CD8-positive, alpha-beta memory T cell (primary cell): ENCODE measurements around the gene NDUFB2. TPM values are rescaled to one million over a fixed set of nuclear protein-coding genes. Genes with fewer than 3 reads are reported as not detected.
"Not testable (repeated sequence)": the region's sequence is repeated elsewhere in the genome, so short reads cannot be mapped to it uniquely, and the experiment has no call there.

Experiments
- CTCF ChIA-PET: fragments of 350-600 bp; sonication (Branson Sonifier 250); formaldehyde crosslinking; loops from one replicate; lab custom pipeline; 2021; ENCODE audit warnings: antibody characterized with exemption; lab: Charles Lee
- POLR2A ChIA-PET: fragments of 350-600 bp; sonication (Branson Sonifier 250); formaldehyde crosslinking; loops from one replicate; lab custom pipeline; 2021; ENCODE audit warnings: antibody characterized with exemption; lab: Charles Lee
- DNase-seq, 5 donors: peaks; one replicate each; pipeline versions ENCODE4 v3.0.0 to v3.0.0-alpha.2; 2020 to 2022; ENCODE audit warnings: mixed read lengths in 1 of 5
- H3K27ac ChIP-seq: one replicate; pipeline ENCODE4 v1.7.0; 2013; ENCODE audit warnings: low read depth, mild to moderate bottlenecking, low read length, moderate library complexity
- H3K27me3 ChIP-seq: 2 replicates; pipeline ENCODE4 v1.7.0; 2013; ENCODE audit warnings: low read length, mild to moderate bottlenecking; ENCODE audit not compliant: insufficient read depth, poor library complexity, severe bottlenecking
- H3K36me3 ChIP-seq: 2 replicates; pipeline ENCODE4 v1.7.0; 2013; ENCODE audit warnings: mild to moderate bottlenecking, low read length, moderate library complexity; ENCODE audit not compliant: insufficient read depth
- H3K4me1 ChIP-seq: 2 replicates; pipeline ENCODE4 v1.7.0; 2013; ENCODE audit warnings: mild to moderate bottlenecking, low read length, moderate library complexity; ENCODE audit not compliant: insufficient read depth
- H3K4me3 ChIP-seq: 2 replicates; pipeline ENCODE4 v1.7.0; 2013; ENCODE audit warnings: mild to moderate bottlenecking, low read length
- H3K9me3 ChIP-seq: 2 replicates; pipeline ENCODE4 v1.7.0; 2013; ENCODE audit warnings: mild to moderate bottlenecking, low read length
- H3K27ac Mint-ChIP-seq, 8 donors: one replicate each; pipeline ENCODE4 v1.8.0; 2020 to 2021; ENCODE audit warnings: mixed read lengths in 8 of 8, mild to moderate bottlenecking in 6 of 8, inconsistent platforms in 3 of 8, moderate library complexity in 3 of 8
- H3K27me3 Mint-ChIP-seq, 2 donors: one replicate each; pipeline ENCODE4 v1.8.0; 2020 to 2021; ENCODE audit warnings: mixed read lengths in 2 of 2, mild to moderate bottlenecking in 1 of 2, moderate library complexity in 1 of 2
- H3K36me3 Mint-ChIP-seq, 3 donors: one replicate each; pipeline ENCODE4 v1.8.0; 2020 to 2021; ENCODE audit warnings: mixed read lengths in 3 of 3, inconsistent platforms in 1 of 3, mild to moderate bottlenecking in 1 of 3
- H3K4me1 Mint-ChIP-seq, 3 donors: one replicate each; pipeline ENCODE4 v1.8.0; 2020 to 2021; ENCODE audit warnings: mixed read lengths in 3 of 3, inconsistent platforms in 1 of 3, mild to moderate bottlenecking in 1 of 3
- H3K4me3 Mint-ChIP-seq, 7 donors: one replicate each; pipeline ENCODE4 v1.8.0; 2020 to 2021; ENCODE audit warnings: mixed read lengths in 7 of 7, mild to moderate bottlenecking in 6 of 7, moderate library complexity in 4 of 7, inconsistent platforms in 2 of 7
- H3K9me3 Mint-ChIP-seq, 5 donors: one replicate each; pipeline ENCODE4 v1.8.0; 2020 to 2022; ENCODE audit warnings: mixed read lengths in 5 of 5, mild to moderate bottlenecking in 3 of 5, moderate library complexity in 2 of 5, inconsistent platforms in 1 of 5
- polyA plus RNA-seq: library from polyadenylated mRNA; unstranded; fragments of 300-500 nt; fragmentation: Illumina TruSeq; gene quantifications from one replicate; pipeline ENCODE4 v1.2.3, GENCODE V29; 2021
- total RNA-seq, 2 experiments: library from RNA; stranded (reverse); gene quantifications; one replicate each; pipeline ENCODE4 v1.2.3, GENCODE V29; 2021

NDUFB2 gene
- total and polyA plus RNA-seq, 3 experiments from 2014 or later, result 209 to 464 (median 231) TPM

DNA sequence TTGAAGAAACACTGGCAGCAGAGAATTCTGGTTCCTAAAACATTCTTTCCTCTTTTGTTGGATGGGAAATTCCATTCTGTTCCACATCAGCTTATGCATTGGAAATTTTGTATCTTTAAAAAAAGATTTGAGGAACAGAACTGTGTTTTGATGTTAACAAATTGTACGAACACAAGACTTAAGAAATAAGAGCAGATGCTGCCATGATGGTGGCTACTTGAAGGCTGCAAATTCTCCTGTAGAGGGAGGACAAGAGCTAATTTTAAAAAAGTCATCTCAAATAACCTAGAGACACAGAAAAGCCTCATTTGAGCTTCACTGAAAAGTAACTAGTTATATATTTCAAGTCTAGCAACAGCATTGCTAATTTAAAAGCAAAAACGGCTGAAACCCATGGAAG is 29.8 kb downstream of the NDUFB2 start:
- POLR2A ChIA-PET, result interaction anchor here (0.5 kb wide), 1 partner anchor 867 kb away, joined by 4 read pairs; no protein-coding TSS in a partner anchor
- Mint-ChIP-seq H3K27me3 (no peaks in the 10 kb centered on the region), H3K4me1 (peaks cover 13 to 17% (median 15%) of the 10 kb centered on the region in 3 donors), H3K36me3 (peaks cover 0 to 30% (median 2%) of the 10 kb centered on the region in 3 donors), H3K27ac (peak overlapping the region in 2 of 8 donors; percentile 23 to 45), H3K4me3 (no peak overlapping the region), H3K9me3 (no peaks in the 10 kb centered on the region)
- CTCF ChIA-PET, result interaction anchor here (1.5 kb wide), 1 partner anchor 10 kb away, joined by 4 read pairs; no protein-coding TSS in a partner anchor
- peak in 1 of 5 donors; percentile 5 for DNase-seq
- peaks cover 15% of the 10 kb centered on the region for H3K4me1 ChIP-seq
- no peaks in the 10 kb centered on the region for H3K36me3 ChIP-seq
- no peaks in the 10 kb centered on the region for H3K9me3 ChIP-seq
- H3K27me3 ChIP-seq, result no peaks in the 10 kb centered on the region
- H3K27ac ChIP-seq, result no peak overlapping the region
- H3K4me3 ChIP-seq, result no peak overlapping the region

DNA sequence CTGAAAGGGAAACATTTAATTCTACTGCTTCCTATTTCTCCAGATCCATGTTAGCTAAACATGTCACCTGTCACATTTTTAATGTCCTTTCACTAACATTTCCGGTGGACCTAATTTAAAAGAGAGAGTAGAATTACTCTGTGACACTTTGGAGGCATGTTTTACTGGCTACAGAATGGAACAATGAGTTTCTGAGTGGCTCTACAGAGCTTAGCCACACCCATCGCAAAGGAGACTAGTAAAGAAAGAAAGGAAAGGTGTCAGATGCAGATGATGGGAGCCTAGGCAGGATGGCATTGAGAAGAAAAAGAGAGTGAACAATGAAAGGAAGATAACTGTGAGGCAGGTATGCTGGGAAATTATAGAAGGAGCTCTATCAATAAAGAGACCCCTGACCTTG is 35.9 kb downstream of the NDUFB2 start:
- CTCF ChIA-PET, result no interaction called here
- no peaks in the 10 kb centered on the region for H3K9me3 Mint-ChIP-seq

DNA sequence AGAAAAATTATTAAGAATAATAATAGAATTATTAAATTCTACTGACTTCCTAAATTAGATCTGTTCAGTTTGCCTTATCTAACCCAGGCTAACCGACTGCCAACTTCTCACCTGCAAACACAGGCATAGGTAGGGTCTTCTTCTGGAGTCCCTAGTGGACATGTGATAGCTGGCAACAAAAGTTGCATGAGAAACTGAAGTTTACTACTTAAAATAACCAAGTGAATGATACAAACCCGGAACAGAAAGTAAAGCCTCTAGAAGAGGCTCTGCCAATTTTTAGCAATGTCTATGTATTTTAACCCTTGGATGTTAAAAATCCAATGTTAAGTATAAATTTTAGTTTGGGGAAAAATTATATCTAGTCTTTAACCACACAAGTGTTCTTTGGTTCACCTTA is 37.6 kb downstream of the NDUFB2 start:
- DNase-seq, result no peak
- no peaks in the 10 kb centered on the region for H3K9me3 Mint-ChIP-seq
- no peak overlapping the region for H3K4me3 Mint-ChIP-seq
- no peaks in the 10 kb centered on the region for H3K27me3 ChIP-seq
- no peak overlapping the region for H3K27ac Mint-ChIP-seq
- H3K36me3 Mint-ChIP-seq, result peaks cover 4 to 44% (median 10%) of the 10 kb centered on the region in 3 donors
- no peaks in the 10 kb centered on the region for H3K4me1 Mint-ChIP-seq
- no peak overlapping the region for H3K27ac ChIP-seq
- H3K9me3 ChIP-seq, result no peaks in the 10 kb centered on the region
- H3K36me3 ChIP-seq, result no peaks in the 10 kb centered on the region
- CTCF ChIA-PET, result no interaction called here
- H3K4me3 ChIP-seq, result no peak overlapping the region
- POLR2A ChIA-PET, result interaction anchor here (0.7 kb wide), 1 partner anchor 88 kb away, joined by 4 read pairs; no protein-coding TSS in a partner anchor
- H3K4me1 ChIP-seq, result no peaks in the 10 kb centered on the region
- no peaks in the 10 kb centered on the region for H3K27me3 Mint-ChIP-seq

More for the DNA sequence above, 35.9 kb downstream of the NDUFB2 start:
- Histone ChIP-seq H3K36me3 (no peaks in the 10 kb centered on the region), H3K9me3 (no peaks in the 10 kb centered on the region), H3K4me1 (no peaks in the 10 kb centered on the region), H3K4me3 (no peak overlapping the region), H3K27ac (no peak overlapping the region), H3K27me3 (no peaks in the 10 kb centered on the region)
- Mint-ChIP-seq H3K4me3 (no peak overlapping the region), H3K27ac (no peak overlapping the region), H3K27me3 (no peaks in the 10 kb centered on the region), H3K36me3 (peaks cover 3 to 37% (median 10%) of the 10 kb centered on the region in 3 donors), H3K4me1 (no peaks in the 10 kb centered on the region)
- no peak for DNase-seq
- POLR2A ChIA-PET, result no interaction called here

DNA sequence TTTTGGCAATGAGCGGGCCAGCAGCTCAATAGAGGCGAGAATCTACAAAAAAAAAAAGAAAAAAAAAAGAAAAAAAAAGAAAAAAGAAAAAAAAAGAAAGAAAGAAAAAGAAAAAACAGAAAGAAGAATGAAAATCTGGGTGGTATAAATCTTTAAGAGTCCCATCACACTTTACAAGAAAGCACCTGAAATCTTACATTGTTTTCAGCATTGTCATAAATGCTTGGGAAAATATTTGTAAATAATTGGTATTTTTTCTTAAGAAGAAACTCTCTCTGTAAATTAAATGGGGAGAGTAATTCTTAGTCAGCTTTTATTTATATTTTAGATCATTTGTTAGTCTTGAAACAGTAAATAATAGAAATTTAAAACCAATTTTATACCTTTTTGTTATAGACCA is 38.2 kb downstream of the NDUFB2 start:
- peaks cover 4 to 47% (median 14%) of the 10 kb centered on the region in 3 donors for H3K36me3 Mint-ChIP-seq
- H3K4me3 Mint-ChIP-seq, result no peak overlapping the region
- Histone ChIP-seq H3K4me1 (no peaks in the 10 kb centered on the region), H3K27me3 (no peaks in the 10 kb centered on the region), H3K27ac (no peak overlapping the region), H3K9me3 (no peaks in the 10 kb centered on the region), H3K36me3 (no peaks in the 10 kb centered on the region), H3K4me3 (no peak overlapping the region)
- H3K9me3 Mint-ChIP-seq, result no peaks in the 10 kb centered on the region
- H3K27me3 Mint-ChIP-seq, result no peaks in the 10 kb centered on the region
- ChIA-PET CTCF (no interaction called here), POLR2A (interaction anchor here (0.7 kb wide), 1 partner anchor 89 kb away, joined by 4 read pairs; no protein-coding TSS in a partner anchor)
- H3K27ac Mint-ChIP-seq, result peak overlapping the region in 1 of 8 donors; percentile 63
- DNase-seq, result no peak
- H3K4me1 Mint-ChIP-seq, result no peaks in the 10 kb centered on the region

DNA sequence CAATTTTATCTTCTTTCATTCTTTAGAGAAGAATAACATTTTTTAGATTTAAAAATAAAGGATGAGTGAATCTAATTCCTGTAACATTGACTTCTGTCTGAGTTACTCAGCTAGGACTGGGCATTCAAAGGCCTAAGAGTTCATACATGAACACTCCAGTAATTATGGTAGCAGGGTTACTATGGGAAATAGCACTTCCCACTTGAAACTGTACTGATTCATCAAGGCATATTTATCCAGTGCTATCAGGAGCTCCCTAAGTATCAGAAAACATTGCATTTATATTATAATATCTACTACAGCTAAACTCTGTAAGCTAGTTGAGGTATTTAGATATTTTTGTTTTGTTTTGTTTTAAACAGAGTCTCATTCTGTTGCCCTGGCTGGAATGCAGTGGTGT is 41.8 kb downstream of the NDUFB2 start:
- Histone ChIP-seq H3K27me3 (no peaks in the 10 kb centered on the region), H3K4me3 (no peak overlapping the region), H3K9me3 (no peaks in the 10 kb centered on the region), H3K36me3 (no peaks in the 10 kb centered on the region), H3K4me1 (no peaks in the 10 kb centered on the region), H3K27ac (no peak overlapping the region)
- Mint-ChIP-seq H3K36me3 (peaks cover 4 to 47% (median 22%) of the 10 kb centered on the region in 3 donors), H3K27ac (no peak overlapping the region), H3K4me3 (no peak overlapping the region), H3K4me1 (no peaks in the 10 kb centered on the region), H3K9me3 (no peaks in the 10 kb centered on the region), H3K27me3 (no peaks in the 10 kb centered on the region)
- CTCF ChIA-PET, result interaction anchor here (1.8 kb wide), 1 partner anchor 10 kb away, joined by 3 read pairs; no protein-coding TSS in a partner anchor
- DNase-seq, result no peak
- POLR2A ChIA-PET, result no interaction called here

DNA sequence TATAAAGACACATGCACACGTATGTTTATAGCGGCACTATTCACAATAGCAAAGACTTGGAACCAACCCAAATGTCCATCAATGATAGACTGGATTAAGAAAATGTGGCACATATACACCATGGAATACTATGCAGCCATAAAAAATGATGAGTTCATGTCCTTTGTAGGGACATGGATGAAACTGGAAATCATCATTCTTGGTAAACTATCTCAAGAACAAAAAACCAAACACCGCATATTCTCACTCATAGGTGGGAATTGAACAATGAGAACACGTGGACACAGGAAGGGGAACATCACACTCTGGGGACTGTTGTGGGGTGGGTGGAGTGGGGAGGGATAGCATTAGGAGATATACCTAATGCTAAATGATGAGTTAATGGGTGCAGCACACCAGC is 46.7 kb downstream of the NDUFB2 start:
- DNase-seq, H3K27ac ChIP-seq, POLR2A ChIA-PET, H3K36me3 ChIP-seq, H3K4me1 ChIP-seq, H3K27me3 ChIP-seq, H3K9me3 Mint-ChIP-seq, CTCF ChIA-PET, H3K4me1 Mint-ChIP-seq, H3K27me3 Mint-ChIP-seq, H3K4me3 Mint-ChIP-seq, H3K4me3 ChIP-seq, H3K27ac Mint-ChIP-seq, H3K9me3 ChIP-seq: not testable (repeated sequence)
- H3K36me3 Mint-ChIP-seq, result peaks cover 11 to 58% (median 22%) of the 10 kb centered on the region in 3 donors

DNA sequence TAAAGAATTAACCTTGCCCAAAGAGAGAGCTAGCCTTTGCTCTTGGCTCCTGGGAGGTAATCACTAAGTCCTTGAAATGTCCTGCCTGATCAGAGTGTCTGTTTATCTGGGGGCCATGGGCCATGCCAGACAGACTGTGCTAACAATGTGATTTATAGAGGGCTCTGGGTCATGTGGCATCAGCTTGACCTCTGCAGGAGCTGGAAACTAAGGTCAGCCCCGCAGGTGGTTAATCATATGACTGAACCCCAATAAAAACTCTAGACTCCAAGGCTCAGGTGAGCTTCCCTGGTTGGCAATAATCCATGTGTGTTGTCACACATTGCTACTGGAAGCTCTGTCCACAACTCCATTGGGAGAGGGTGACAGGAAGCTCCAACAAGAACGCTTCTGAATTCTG is 47.5 kb downstream of the NDUFB2 start:
- Histone ChIP-seq H3K36me3 (no peaks in the 10 kb centered on the region), H3K9me3 (no peaks in the 10 kb centered on the region), H3K27ac (no peak overlapping the region), H3K4me3 (no peak overlapping the region), H3K27me3 (no peaks in the 10 kb centered on the region), H3K4me1 (no peaks in the 10 kb centered on the region)
- Mint-ChIP-seq H3K36me3 (peaks cover 11 to 57% (median 24%) of the 10 kb centered on the region in 3 donors), H3K27me3 (no peaks in the 10 kb centered on the region), H3K4me3 (no peak overlapping the region), H3K27ac (no peak overlapping the region), H3K4me1 (peaks cover 0 to 5% (median 0%) of the 10 kb centered on the region in 3 donors), H3K9me3 (no peaks in the 10 kb centered on the region)
- CTCF ChIA-PET, result no interaction called here
- POLR2A ChIA-PET, result no interaction called here
- no peak for DNase-seq

DNA sequence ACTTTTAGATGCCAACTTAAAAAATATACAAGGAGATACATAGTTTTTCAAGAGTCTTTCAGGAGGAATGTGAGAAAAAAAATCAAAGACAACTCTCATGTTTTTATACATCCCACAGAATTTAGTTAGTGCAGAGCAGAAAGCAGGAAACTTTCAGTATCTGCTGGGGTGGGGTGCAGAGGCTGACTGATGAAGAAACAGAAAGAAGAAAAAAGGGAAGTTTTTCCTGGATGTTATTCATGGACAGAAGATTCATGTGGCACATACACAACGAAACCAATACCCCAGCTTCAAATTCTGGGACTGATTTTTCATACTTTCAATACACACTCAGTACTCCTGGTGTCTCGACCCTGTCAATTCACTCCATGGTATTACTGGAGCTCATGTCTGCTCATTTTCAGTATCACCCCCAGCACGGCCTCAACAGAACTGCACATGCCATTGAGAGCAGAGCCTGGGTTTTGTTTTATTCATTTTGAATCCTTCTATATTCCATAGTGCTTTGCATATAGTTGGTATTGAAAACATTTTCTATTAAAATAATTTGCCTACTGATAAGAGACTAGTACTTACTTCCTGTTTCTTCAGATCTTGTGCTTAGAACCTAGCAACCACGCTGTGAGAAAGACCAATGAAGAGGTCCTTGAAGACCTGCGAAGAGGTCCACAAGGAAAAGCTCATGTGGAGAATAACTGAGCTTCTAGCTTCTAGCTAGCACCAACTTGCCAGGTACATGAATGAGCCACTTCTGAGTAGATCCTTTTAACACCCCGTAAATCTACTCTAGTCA is 49.0 kb downstream of the NDUFB2 start:
- peaks cover 0 to 5% (median 0%) of the 10 kb centered on the region in 3 donors for H3K4me1 Mint-ChIP-seq
- H3K27ac Mint-ChIP-seq, result no peak overlapping the region
- H3K9me3 ChIP-seq, result no peaks in the 10 kb centered on the region
- no peak overlapping the region for H3K27ac ChIP-seq
- H3K4me3 Mint-ChIP-seq, result no peak overlapping the region
- DNase-seq, result no peak
- H3K27me3 Mint-ChIP-seq, result no peaks in the 10 kb centered on the region
- ChIA-PET POLR2A (no interaction called here), CTCF (no interaction called here)
- no peaks in the 10 kb centered on the region for H3K27me3 ChIP-seq
- no peaks in the 10 kb centered on the region for H3K9me3 Mint-ChIP-seq
- H3K36me3 ChIP-seq, result peaks cover 3% of the 10 kb centered on the region
- no peaks in the 10 kb centered on the region for H3K4me1 ChIP-seq
- H3K36me3 Mint-ChIP-seq, result peaks cover 11 to 61% (median 25%) of the 10 kb centered on the region in 3 donors
- H3K4me3 ChIP-seq, result no peak overlapping the region
